Measurements from ENCODE around the gene TNFRSF13B. TPM values are rescaled to one million over a fixed set of nuclear protein-coding genes. Genes with fewer than 3 reads are reported as not detected.

Gene TNFRSF13B
- total and polyA plus RNA-seq, 8 donors, result 0.25 to 1.8 (median 1.1) TPM; not detected in 4

DNA sequence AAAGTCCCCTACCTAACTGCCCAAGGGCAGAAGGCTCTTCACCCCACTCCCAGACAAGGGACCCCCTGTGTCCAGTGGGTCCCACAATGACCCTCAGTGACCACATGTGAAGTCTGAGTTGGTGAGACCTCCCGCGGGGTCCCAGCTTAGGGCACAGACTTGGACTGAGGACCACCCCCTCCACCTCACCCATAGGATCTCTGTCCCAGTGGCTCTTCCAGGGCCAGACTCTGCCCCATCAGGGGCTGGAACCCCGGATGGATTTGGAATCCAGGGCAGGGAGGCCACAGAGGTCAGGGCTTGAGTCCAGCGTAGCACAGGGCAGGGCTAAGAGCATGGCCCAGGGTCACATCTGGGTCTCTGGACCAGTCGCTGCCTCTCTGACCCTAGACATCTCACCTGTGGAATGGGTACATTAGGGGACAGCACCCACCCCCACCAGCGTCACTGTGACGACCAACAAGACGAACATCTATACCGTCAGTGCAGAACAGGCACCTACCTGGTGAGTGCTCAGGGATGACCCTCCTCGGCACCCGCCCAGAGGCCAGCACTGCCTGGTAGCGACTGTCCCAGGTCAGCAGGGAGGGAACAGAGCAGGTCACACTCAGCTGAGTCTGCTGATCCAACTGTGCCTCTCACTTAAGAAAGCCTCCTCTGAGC lies 37.7 kb downstream of the TNFRSF13B start:
- intact Hi-C loops (cut with DNase I; ENCODE audit: low total_unique reads), result no loop called here
- WGBS, 5 donors, result 91 to 98% (median 93%) methylated on average over 9 to 12 of the region's 12 CpGs
- TF ChIP-seq POLR2A (IDR thresholded peaks at IDR 0.05) (no peak), EP300 (IDR thresholded peaks at IDR 0.05) (no peak), POLR2AphosphoS5 (IDR thresholded peaks at IDR 0.05) (no peak)
- TF ChIP-seq, protein P1, sequence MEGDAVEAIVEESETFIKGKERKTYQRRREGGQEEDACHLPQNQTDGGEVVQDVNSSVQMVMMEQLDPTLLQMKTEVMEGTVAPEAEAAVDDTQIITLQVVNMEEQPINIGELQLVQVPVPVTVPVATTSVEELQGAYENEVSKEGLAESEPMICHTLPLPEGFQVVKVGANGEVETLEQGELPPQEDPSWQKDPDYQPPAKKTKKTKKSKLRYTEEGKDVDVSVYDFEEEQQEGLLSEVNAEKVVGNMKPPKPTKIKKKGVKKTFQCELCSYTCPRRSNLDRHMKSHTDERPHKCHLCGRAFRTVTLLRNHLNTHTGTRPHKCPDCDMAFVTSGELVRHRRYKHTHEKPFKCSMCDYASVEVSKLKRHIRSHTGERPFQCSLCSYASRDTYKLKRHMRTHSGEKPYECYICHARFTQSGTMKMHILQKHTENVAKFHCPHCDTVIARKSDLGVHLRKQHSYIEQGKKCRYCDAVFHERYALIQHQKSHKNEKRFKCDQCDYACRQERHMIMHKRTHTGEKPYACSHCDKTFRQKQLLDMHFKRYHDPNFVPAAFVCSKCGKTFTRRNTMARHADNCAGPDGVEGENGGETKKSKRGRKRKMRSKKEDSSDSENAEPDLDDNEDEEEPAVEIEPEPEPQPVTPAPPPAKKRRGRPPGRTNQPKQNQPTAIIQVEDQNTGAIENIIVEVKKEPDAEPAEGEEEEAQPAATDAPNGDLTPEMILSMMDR (IDR thresholded peaks at IDR 0.05), result no peak
- no peaks in the 10 kb centered on the region for H3K4me1 ChIP-seq
- no peak overlapping the region for H3K4me3 ChIP-seq
- no peaks in the 10 kb centered on the region for H3K9me3 ChIP-seq
- H3K36me3 ChIP-seq, result no peaks in the 10 kb centered on the region
- no peak overlapping the region for H3K27ac ChIP-seq
- peaks cover 0 to 34% (median 0%) of the 10 kb centered on the region in 3 donors for H3K27me3 ChIP-seq
- no peak for DNase-seq

DNA sequence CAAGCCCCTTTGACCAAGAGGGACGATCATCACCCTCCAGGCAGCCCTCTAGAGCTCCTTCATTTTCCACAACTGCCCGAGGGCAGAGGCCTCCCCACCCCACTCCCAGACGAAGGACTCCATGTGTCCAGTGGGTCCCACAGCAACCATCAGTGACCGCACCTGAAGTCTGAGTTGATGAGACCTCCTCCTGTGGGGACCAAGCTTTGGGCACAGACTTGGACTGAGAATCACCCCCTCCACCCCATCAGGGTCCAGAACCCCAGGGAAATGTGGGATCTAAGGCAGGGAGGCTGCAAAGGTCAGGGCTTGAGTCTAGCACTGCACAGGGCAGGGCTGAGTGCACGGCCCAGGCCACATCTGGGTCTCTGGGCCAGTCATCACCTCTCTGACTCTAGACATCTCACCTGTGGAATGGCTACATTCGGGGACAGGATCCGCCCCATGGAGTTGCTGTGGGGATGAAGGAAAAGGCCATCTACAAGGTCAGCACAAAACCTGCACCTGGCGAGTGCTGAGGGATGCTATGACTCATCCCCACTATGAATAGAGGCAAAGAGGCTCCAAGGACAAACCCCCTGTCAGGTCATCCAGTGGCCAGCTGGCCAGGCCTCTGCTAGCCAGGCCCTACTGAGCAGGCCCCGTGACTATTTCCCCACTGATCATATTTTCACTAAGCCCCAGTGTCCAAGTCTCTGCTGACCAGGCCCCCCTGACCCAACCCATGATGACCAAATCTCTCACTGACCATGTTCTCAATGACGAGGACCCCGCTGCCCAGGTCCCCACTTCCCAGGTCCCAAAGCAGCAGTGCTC lies 38.4 kb downstream of the TNFRSF13B start:
- H3K27ac ChIP-seq, result no peak overlapping the region
- H3K9me3 ChIP-seq, result no peaks in the 10 kb centered on the region
- intact Hi-C loops (cut with DNase I; ENCODE audit: low total_unique reads), result no loop called here
- H3K36me3 ChIP-seq, result no peaks in the 10 kb centered on the region
- TF ChIP-seq, protein P1 (IDR thresholded peaks at IDR 0.05), result no peak
- TF ChIP-seq POLR2AphosphoS5 (IDR thresholded peaks at IDR 0.05) (no peak), POLR2A (IDR thresholded peaks at IDR 0.05) (no peak), EP300 (IDR thresholded peaks at IDR 0.05) (no peak)
- 84 to 93% (median 87%) methylated on average over 11 of the region's 11 CpGs for WGBS, 5 donors
- H3K4me1 ChIP-seq, result no peaks in the 10 kb centered on the region
- DNase-seq, result no peak
- H3K4me3 ChIP-seq, result no peak overlapping the region
- H3K27me3 ChIP-seq, result peaks cover 0 to 27% (median 0%) of the 10 kb centered on the region in 3 donors

DNA sequence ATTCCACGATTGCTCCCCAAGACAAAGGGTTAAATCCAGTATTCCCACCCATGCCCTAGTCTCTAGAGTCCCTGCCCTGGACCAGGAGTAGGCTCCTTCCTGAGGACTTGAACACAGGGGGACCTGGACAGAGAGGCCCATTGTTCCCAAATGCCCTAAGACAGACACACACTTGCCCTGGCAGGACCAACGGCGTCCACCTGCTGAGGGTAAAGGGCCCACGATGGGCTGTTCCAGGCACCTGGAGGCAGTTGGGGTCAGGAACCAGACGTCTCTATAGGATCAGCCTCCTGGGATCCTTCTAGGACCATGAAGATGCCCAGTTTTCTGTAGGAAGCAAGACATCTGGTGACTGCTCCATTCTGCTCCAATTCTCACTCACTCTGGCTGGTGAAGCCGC lies 39.3 kb downstream of the TNFRSF13B start:
- no peak overlapping the region for H3K27ac ChIP-seq

DNA sequence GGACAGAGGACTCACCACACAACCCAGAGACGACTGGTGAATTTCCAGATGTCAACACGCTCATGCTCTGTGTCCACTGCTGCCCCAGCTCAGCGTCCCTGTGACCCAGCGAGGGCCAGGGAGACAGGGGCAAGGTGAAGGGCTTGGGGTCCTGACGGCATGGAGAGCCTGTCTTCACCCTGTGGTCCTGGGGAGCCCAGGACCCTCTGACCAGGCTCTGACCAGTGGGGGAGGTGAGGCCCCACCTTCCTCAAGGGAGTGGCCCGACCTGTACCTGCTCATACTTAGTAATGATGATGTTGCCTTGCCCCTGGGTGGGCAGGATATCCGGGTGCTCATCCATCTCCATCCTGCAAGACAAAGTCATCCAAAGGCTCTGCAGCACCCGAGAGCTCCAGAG lies 39.8 kb downstream of the TNFRSF13B start:
- Histone ChIP-seq H3K4me3 (no peak overlapping the region), H3K27me3 (peaks cover 0 to 23% (median 0%) of the 10 kb centered on the region in 3 donors), H3K27ac (no peak overlapping the region), H3K4me1 (no peaks in the 10 kb centered on the region), H3K36me3 (no peaks in the 10 kb centered on the region), H3K9me3 (no peaks in the 10 kb centered on the region)
- no peak for TF ChIP-seq POLR2A (IDR thresholded peaks at IDR 0.05)
- no peak for TF ChIP-seq POLR2AphosphoS5 (IDR thresholded peaks at IDR 0.05)
- no peak for TF ChIP-seq EP300 (IDR thresholded peaks at IDR 0.05)
- TF ChIP-seq, protein P1 (IDR thresholded peaks at IDR 0.05), result no peak
- intact Hi-C loops (cut with DNase I; ENCODE audit: low total_unique reads), result no loop called here
- no peak for DNase-seq
- 73 to 89% (median 85%) methylated on average over 4 to 8 of the region's 8 CpGs for WGBS, 5 donors

More for the DNA sequence above, 39.3 kb downstream of the TNFRSF13B start:
- H3K4me1 ChIP-seq, result no peaks in the 10 kb centered on the region
- H3K27me3 ChIP-seq, result peaks cover 0 to 23% (median 0%) of the 10 kb centered on the region in 3 donors
- H3K4me3 ChIP-seq, result no peak overlapping the region
- intact Hi-C loops (cut with DNase I; ENCODE audit: low total_unique reads), result no loop called here
- TF ChIP-seq, protein P1 (IDR thresholded peaks at IDR 0.05), result no peak
- TF ChIP-seq EP300 (IDR thresholded peaks at IDR 0.05), result no peak
- no peak for DNase-seq
- H3K36me3 ChIP-seq, result no peaks in the 10 kb centered on the region
- 63 to 88% (median 86%) methylated on average over 5 to 6 of the region's 6 CpGs for WGBS, 5 donors
- H3K9me3 ChIP-seq, result no peaks in the 10 kb centered on the region

Measured in stomach (tissue), 9 donors.